K562 (cell line): ENCODE results near the gene GSG1. TPM values are rescaled to one million over a fixed set of nuclear protein-coding genes. Genes with fewer than 3 reads are reported as not detected.

Experiments
- ATAC-seq: fragments of 200-7000 bp; cut with Tn5 transposase; 3 replicates; pipeline ENCODE4 v1.9.1; 2020; ENCODE audit warnings: moderate library complexity
- BruUV-seq: library from RNA; stranded (reverse); fragments of 400-500 nt; replicated peaks from 2 replicates; lab custom pipeline; 2021; lab: Mats Ljungman, UMichigan
- CTCF ChIA-PET: fragments of 300-600 bp; formaldehyde crosslinking; extraction: SDS; loops from one replicate; lab custom pipeline; 2021; ENCODE audit warnings: low intra/inter-chr PET ratio; lab: Yijun Ruan, JAX
- POLR2A ChIA-PET: fragments of 300-600, 350-650 bp; sonication (Branson Sonifier 250); formaldehyde crosslinking; extraction: SDS; loops from one replicate; lab custom pipeline; 2021; ENCODE audit warnings: antibody characterized with exemption, inconsistent platforms; lab: Yijun Ruan, JAX
- DNase-seq, 4 experiments: peaks; one replicate each; pipeline versions ENCODE4 v3.0.0 to v3.0.0-alpha.2; 2011 to 2018; ENCODE audit warnings: low spot score in 3 of 4, mixed read lengths in 3 of 4; ENCODE audit errors: extremely low read depth in 1 of 4
- FAIRE-seq: peaks from 2 replicates; lab custom pipeline; 2011; peaks lifted over from hg19 to GRCh38; lab: Jason Lieb, UNC
- H2AFZ ChIP-seq: 2 replicates; pipeline ENCODE4 v1.6.0; 2011; ENCODE audit warnings: low read depth, low read length, control low read depth, inconsistent platforms
- H3K27ac ChIP-seq: fragments of 200-600 bp; 3 replicates; pipeline ENCODE4 v1.8.0; 2011; ENCODE audit warnings: low read depth, mild to moderate bottlenecking, control low read depth, inconsistent platforms, low read length, moderate library complexity, mixed read lengths; ENCODE audit errors: extremely low read depth
- H3K27me3 ChIP-seq, 2 experiments: fragments of 300-600 bp in 1 of 2; 2 replicates in 1 of 2; 3 replicates in 1 of 2; pipeline versions ENCODE4 v1.6.0 to v1.8.0; 2011; ENCODE audit warnings: inconsistent platforms in 2 of 2, low read length in 2 of 2, mild to moderate bottlenecking in 1 of 2, mixed read lengths in 1 of 2, moderate library complexity in 1 of 2; ENCODE audit not compliant: control insufficient read depth in 2 of 2, insufficient read depth in 2 of 2
- H3K36me3 ChIP-seq: fragments of 300-600 bp; 3 replicates; pipeline ENCODE4 v1.8.0; 2011; ENCODE audit warnings: mild to moderate bottlenecking, low read length, inconsistent platforms; ENCODE audit not compliant: control insufficient read depth, insufficient read depth
- H3K4me1 ChIP-seq, 2 experiments: fragments of 200-600 bp in 1 of 2; replicated peaks in 1 of 2; 2 replicates in 1 of 2; 3 replicates in 1 of 2; pipeline versions ENCODE4 v1.5.1 to v1.8.0; 2011; ENCODE audit warnings: inconsistent platforms in 2 of 2, low read length in 2 of 2, mild to moderate bottlenecking in 1 of 2, mixed read lengths in 1 of 2, moderate library complexity in 1 of 2; ENCODE audit not compliant: control insufficient read depth in 2 of 2, insufficient read depth in 2 of 2
- H3K4me2 ChIP-seq: 2 replicates; pipeline ENCODE4 v1.6.1; 2011; ENCODE audit warnings: low read length, control low read depth, inconsistent platforms, mixed read lengths; ENCODE audit not compliant: insufficient read depth
- H3K4me3 ChIP-seq: fragments of 200-600 bp; sonication (generic), shearing (Covaris generic); 2 replicates; pipeline ENCODE4 v1.5.1; 2016; ENCODE audit warnings: control low read depth, inconsistent platforms
- H3K79me2 ChIP-seq: fragments of 200-600 bp; 3 replicates; pipeline ENCODE4 v1.8.0; 2011; ENCODE audit warnings: low read length, inconsistent platforms; ENCODE audit not compliant: control insufficient read depth, insufficient read depth
- H3K9ac ChIP-seq, 2 experiments: 2 replicates each; pipeline versions ENCODE4 v1.6.0 to v1.6.1; 2011; ENCODE audit warnings: low read depth in 2 of 2, low read length in 2 of 2, control low read depth in 1 of 2, inconsistent platforms in 1 of 2, mild to moderate bottlenecking in 1 of 2, mixed read lengths in 1 of 2; ENCODE audit not compliant: insufficient read depth in 1 of 2
- H3K9me1 ChIP-seq: one replicate; pipeline ENCODE4 v1.6.0; 2011; ENCODE audit warnings: inconsistent platforms, mild to moderate bottlenecking, low read length, moderate library complexity; ENCODE audit not compliant: control insufficient read depth, insufficient read depth
- H3K9me3 ChIP-seq: replicated peaks from 2 replicates; pipeline ENCODE4 v1.5.1; 2011; ENCODE audit warnings: low read depth, low read length, inconsistent platforms; ENCODE audit not compliant: control insufficient read depth, insufficient read depth
- H4K20me1 ChIP-seq: replicated peaks from 2 replicates; pipeline ENCODE4 v1.6.1; 2011; ENCODE audit warnings: low read length, inconsistent platforms, mixed read lengths; ENCODE audit not compliant: control insufficient read depth, insufficient read depth
- KHSRP ChIP-seq: fragments of 450-650 bp; IDR thresholded peaks from 2 replicates; pipeline ENCODE4 v1.6.1; 2017
- POLR2B ChIP-seq: fragments of 450-650 bp; IDR thresholded peaks from 2 replicates; pipeline ENCODE4 v1.6.1; 2018; ENCODE audit warnings: low read depth; ENCODE audit not compliant: partially characterized antibody
- SMAD1 ChIP-seq: fragments of 150-350 bp; IDR thresholded peaks from 2 replicates; pipeline ENCODE4 v1.6.1; 2014; ENCODE audit warnings: low read length, low read depth; ENCODE audit not compliant: partially characterized antibody
- SP1 ChIP-seq: sonication (generic); formaldehyde crosslinking; IDR thresholded peaks from 2 replicates; pipeline ENCODE4 v1.8.1; 2022; ENCODE audit warnings: mild to moderate bottlenecking, missing genetic modification reagents
- ZBTB26 ChIP-seq: fragments of 450-650 bp; formaldehyde crosslinking; IDR thresholded peaks from 2 replicates; pipeline ENCODE4 v1.4.0; 2022; ENCODE audit warnings: missing genetic modification characterization
- WGBS: fragments of 100-300 bp; shearing (Covaris generic); methylation state at CpG from one replicate; pipeline ENCODE4 v1.1.6; 2016; ENCODE audit warnings: low coverage, mixed read lengths; ENCODE audit not compliant: insufficient coverage; ENCODE audit errors: missing lambda C conversion rate; 5-methylcytosine and 5-hydroxymethylcytosine counted together
- in situ Hi-C: fragments of 300-500 bp; cut with MboI; formaldehyde crosslinking; loops from 4 replicates; pipeline ENCODE4 v1.15.0; 2018; ENCODE audit warnings: inconsistent platforms, mixed read lengths
- intact Hi-C: fragments of 100-400 bp; cut with micrococcal nuclease; formaldehyde crosslinking; loops from 2 replicates; pipeline ENCODE4 v1.14.2; 2022
- polyA plus RNA-seq, 8 experiments: library from polyadenylated mRNA; depleted of rRNA in 4 of 8; stranded (reverse) in 5 of 8; unstranded in 3 of 8; fragments of >200 nt; fragmentation: Nextera tagmentation in 2 of 8; fragmentation: Illumina TruSeq in 1 of 8; extraction: Ambion mirVana in 2 of 8; extraction: Trizol in 1 of 8; gene quantifications; 2 replicates each; pipeline versions ENCODE4 v1.2.1 to v1.2.3, GENCODE V29; 2011 to 2014; ENCODE audit warnings: inconsistent platforms in 1 of 8, missing spikeins in 1 of 8
- total RNA-seq, 7 experiments: library from RNA; depleted of rRNA in 6 of 7; stranded (reverse); fragments of >200 nt in 6 of 7; fragmentation: Illumina TruSeq in 2 of 7; extraction: Trizol in 2 of 7; gene quantifications; 2 replicates each; pipeline versions ENCODE4 v1.2.1 to v1.2.3, GENCODE V29; 2011 to 2021; ENCODE audit warnings: low replicate concordance in 1 of 7

Gene GSG1
- total and polyA plus RNA-seq, 9 of the 15 experiments (the other 6 are each of a cell fraction or from before 2014, with no cell fraction given), result not detected

GRCh38 chr12:13124656-13125505 is 21.4 kb upstream of the GSG1 start:
- WGBS, result 4% methylated on average over 6 of the region's 8 CpGs
- no peak overlapping the region for H2AFZ ChIP-seq
- FAIRE-seq (no peak), ATAC-seq (no peak), DNase-seq (no peak)
- no peaks in the 10 kb centered on the region for H3K9me1 ChIP-seq
- H3K4me3 ChIP-seq, result no peak overlapping the region
- no peaks in the 10 kb centered on the region for H4K20me1 ChIP-seq
- no peak for TF ChIP-seq SP1 (CRISPR knock-in tag)
- no peak for TF ChIP-seq KHSRP
- no peak for TF ChIP-seq POLR2B
- TF ChIP-seq SMAD1, result no peak
- no peak for TF ChIP-seq ZBTB26 (CRISPR knock-in tag)
- no peaks in the 10 kb centered on the region for H3K4me1 ChIP-seq
- intact Hi-C loops, result no loop called here
- H3K9me3 ChIP-seq, result no peaks in the 10 kb centered on the region
- H3K79me2 ChIP-seq, result no peaks in the 10 kb centered on the region
- POLR2A ChIA-PET, result no interaction called here
- no peak overlapping the region for H3K4me2 ChIP-seq
- no peak overlapping the region for H3K27ac ChIP-seq
- no TSS peak for BruUV-seq
- in situ Hi-C loops, result no loop called here
- no peaks in the 10 kb centered on the region for H3K36me3 ChIP-seq
- no peak overlapping the region for H3K9ac ChIP-seq
- H3K27me3 ChIP-seq, result peaks cover 3 to 17% of the 10 kb centered on the region in 2 experiments; a peak in 4 of 5 replicates
- CTCF ChIA-PET, result no interaction called here
